ENCODE measurements around the gene FEZF2.

The FEZF2 gene

GRCh38 chr3:62392626-62393292 lies 19.4 kb upstream of the FEZF2 start:
- no peak overlapping the region for H3K27ac ChIP-seq (ENCODE audit: low read depth, low read length)
- H3K4me1 ChIP-seq (ENCODE audit: insufficient read depth, low read length): no peaks in the 10 kb centered on the region
- 68% methylated on average over 5 of the region's 5 CpGs for WGBS
- no peaks in the 10 kb centered on the region for H3K36me3 ChIP-seq (ENCODE audit: insufficient read depth, low read length)
- no peak overlapping the region for H3K9ac ChIP-seq (ENCODE audit: low read depth, low read length)
- peaks cover 8% of the 10 kb centered on the region; the same call in 1 of the 2 replicates for H3K27me3 ChIP-seq (ENCODE audit: insufficient read depth, low read length)
- no peaks in the 10 kb centered on the region for H3K9me3 ChIP-seq (ENCODE audit: insufficient read depth, low read depth, low read length)
- no peak overlapping the region for H3K4me3 ChIP-seq (ENCODE audit: low read length)

GRCh38 chr3:62387251-62387650 lies 13.9 kb upstream of the FEZF2 start:
- Histone ChIP-seq H3K9me3 (ENCODE audit: insufficient read depth, low read depth, low read length) (no peaks in the 10 kb centered on the region), H3K9ac (ENCODE audit: low read depth, low read length) (no peak overlapping the region), H3K36me3 (ENCODE audit: insufficient read depth, low read length) (no peaks in the 10 kb centered on the region), H3K27ac (ENCODE audit: low read depth, low read length) (no peak overlapping the region), H3K4me1 (ENCODE audit: insufficient read depth, low read length) (no peaks in the 10 kb centered on the region), H3K27me3 (ENCODE audit: insufficient read depth, low read length) (peaks cover 29% of the 10 kb centered on the region), H3K4me3 (ENCODE audit: low read length) (no peak overlapping the region)
- WGBS: 94% methylated on average over 3 of the region's 3 CpGs

- Histone ChIP-seq H3K36me3 (ENCODE audit: insufficient read depth, low read length) (no peaks in the 10 kb centered on the region), H3K9ac (ENCODE audit: low read depth, low read length) (no peak overlapping the region), H3K27me3 (ENCODE audit: insufficient read depth, low read length) (peaks cover 93% of the 10 kb centered on the region), H3K4me3 (ENCODE audit: low read length) (no peak overlapping the region; the same call in 1 of the 2 replicates), H3K4me1 (ENCODE audit: insufficient read depth, low read length) (peaks cover 46% of the 10 kb centered on the region), H3K27ac (ENCODE audit: low read depth, low read length) (no peak overlapping the region), H3K9me3 (ENCODE audit: insufficient read depth, low read depth, low read length) (0 out of 2 replicates have a peak, but pooled peaks cover 4% of the 10 kb centered on the region)
- WGBS: under 1% methylated on average over 21 of the region's 21 CpGs
These were observed 6.0 kb upstream of the FEZF2 start for GRCh38 chr3:62379321-62379798.

DNA sequence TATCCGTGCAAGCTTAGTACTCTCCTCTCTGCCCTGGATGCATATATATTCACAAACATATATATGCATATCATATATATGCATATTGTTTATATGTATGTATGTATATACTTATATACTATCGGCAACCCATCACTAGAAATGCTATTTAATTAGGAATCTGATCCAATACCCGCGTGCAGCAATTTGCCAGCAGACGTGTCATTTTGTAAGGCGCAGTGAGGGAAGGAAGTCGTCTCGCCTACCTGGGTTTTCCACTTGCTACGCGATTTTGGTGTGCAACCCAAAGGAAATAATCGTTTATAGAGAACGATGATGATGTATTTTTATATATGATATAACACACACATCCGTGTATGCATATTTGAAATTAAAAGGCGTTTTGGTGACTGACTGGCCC lies 5.6 kb upstream of the FEZF2 start:
- no peak overlapping the region for H3K27ac ChIP-seq (ENCODE audit: low read depth, low read length)
- H3K9me3 ChIP-seq (ENCODE audit: insufficient read depth, low read depth, low read length): 0 out of 2 replicates have a peak, but pooled peaks cover 4% of the 10 kb centered on the region
- no peaks in the 10 kb centered on the region for H3K36me3 ChIP-seq (ENCODE audit: insufficient read depth, low read length)
- 3% methylated on average over 12 of the region's 14 CpGs for WGBS
- H3K27me3 ChIP-seq (ENCODE audit: insufficient read depth, low read length): peaks cover 98% of the 10 kb centered on the region
- peaks cover 50% of the 10 kb centered on the region for H3K4me1 ChIP-seq (ENCODE audit: insufficient read depth, low read length)
- peak overlapping the region; percentile 36 for H3K4me3 ChIP-seq (ENCODE audit: low read length)
- no peak overlapping the region for H3K9ac ChIP-seq (ENCODE audit: low read depth, low read length)

- Histone ChIP-seq H3K4me3 (ENCODE audit: low read length) (peak overlapping the region; percentile 36), H3K9me3 (ENCODE audit: insufficient read depth, low read depth, low read length) (0 out of 2 replicates have a peak, but pooled peaks cover 4% of the 10 kb centered on the region), H3K9ac (ENCODE audit: low read depth, low read length) (no peak overlapping the region), H3K27ac (ENCODE audit: low read depth, low read length) (no peak overlapping the region), H3K4me1 (ENCODE audit: insufficient read depth, low read length) (peaks cover 55% of the 10 kb centered on the region), H3K27me3 (ENCODE audit: insufficient read depth, low read length) (peaks cover 99% of the 10 kb centered on the region), H3K36me3 (ENCODE audit: insufficient read depth, low read length) (no peaks in the 10 kb centered on the region)
- WGBS: 1% methylated on average over 29 of the region's 29 CpGs
These were observed 5.0 kb upstream of the FEZF2 start for GRCh38 chr3:62378311-62378789.

GRCh38 chr3:62376906-62377877 lies 3.8 kb upstream of the FEZF2 start:
- Histone ChIP-seq H3K4me3 (ENCODE audit: low read length) (no peak overlapping the region), H3K9me3 (ENCODE audit: insufficient read depth, low read depth, low read length) (0 out of 2 replicates have a peak, but pooled peaks cover 4% of the 10 kb centered on the region), H3K4me1 (ENCODE audit: insufficient read depth, low read length) (peaks cover 55% of the 10 kb centered on the region), H3K27ac (ENCODE audit: low read depth, low read length) (no peak overlapping the region), H3K27me3 (ENCODE audit: insufficient read depth, low read length) (peaks cover 100% of the 10 kb centered on the region), H3K9ac (ENCODE audit: low read depth, low read length) (no peak overlapping the region), H3K36me3 (ENCODE audit: insufficient read depth, low read length) (no peaks in the 10 kb centered on the region)
- 6% methylated on average over 62 of the region's 65 CpGs for WGBS

DNA sequence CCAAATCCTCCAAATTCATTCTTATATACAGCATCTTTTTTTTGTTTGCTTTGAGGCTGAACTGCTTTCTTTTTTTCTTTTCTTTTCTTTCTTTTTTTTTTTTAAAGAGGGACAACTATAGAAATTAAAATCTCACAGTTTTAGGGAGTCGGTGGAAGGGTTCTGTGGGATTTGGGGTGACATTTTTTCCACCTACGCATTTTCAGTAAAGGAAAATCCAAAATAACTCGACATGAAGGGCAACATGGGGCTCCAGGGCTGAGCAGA lies 3.0 kb upstream of the FEZF2 start:
- Histone ChIP-seq H3K9ac (ENCODE audit: low read depth, low read length) (no peak overlapping the region), H3K9me3 (ENCODE audit: insufficient read depth, low read depth, low read length) (0 out of 2 replicates have a peak, but pooled peaks cover 1% of the 10 kb centered on the region), H3K27ac (ENCODE audit: low read depth, low read length) (no peak overlapping the region), H3K27me3 (ENCODE audit: insufficient read depth, low read length) (peaks cover 100% of the 10 kb centered on the region), H3K4me1 (ENCODE audit: insufficient read depth, low read length) (peaks cover 56% of the 10 kb centered on the region), H3K36me3 (ENCODE audit: insufficient read depth, low read length) (no peaks in the 10 kb centered on the region), H3K4me3 (ENCODE audit: low read length) (no peak overlapping the region)
- WGBS: 48% methylated on average over 3 of the region's 3 CpGs

GRCh38 chr3:62375655-62376453 lies 2.5 kb upstream of the FEZF2 start:
- H3K27me3 ChIP-seq (ENCODE audit: insufficient read depth, low read length): peaks cover 100% of the 10 kb centered on the region
- H3K9me3 ChIP-seq (ENCODE audit: insufficient read depth, low read depth, low read length): no peaks in the 10 kb centered on the region
- H3K4me1 ChIP-seq (ENCODE audit: insufficient read depth, low read length): peaks cover 61% of the 10 kb centered on the region
- 4% methylated on average over 9 of the region's 14 CpGs for WGBS
- no peak overlapping the region for H3K4me3 ChIP-seq (ENCODE audit: low read length)
- H3K27ac ChIP-seq (ENCODE audit: low read depth, low read length): no peak overlapping the region
- H3K36me3 ChIP-seq (ENCODE audit: insufficient read depth, low read length): no peaks in the 10 kb centered on the region
- no peak overlapping the region for H3K9ac ChIP-seq (ENCODE audit: low read depth, low read length)

DNA sequence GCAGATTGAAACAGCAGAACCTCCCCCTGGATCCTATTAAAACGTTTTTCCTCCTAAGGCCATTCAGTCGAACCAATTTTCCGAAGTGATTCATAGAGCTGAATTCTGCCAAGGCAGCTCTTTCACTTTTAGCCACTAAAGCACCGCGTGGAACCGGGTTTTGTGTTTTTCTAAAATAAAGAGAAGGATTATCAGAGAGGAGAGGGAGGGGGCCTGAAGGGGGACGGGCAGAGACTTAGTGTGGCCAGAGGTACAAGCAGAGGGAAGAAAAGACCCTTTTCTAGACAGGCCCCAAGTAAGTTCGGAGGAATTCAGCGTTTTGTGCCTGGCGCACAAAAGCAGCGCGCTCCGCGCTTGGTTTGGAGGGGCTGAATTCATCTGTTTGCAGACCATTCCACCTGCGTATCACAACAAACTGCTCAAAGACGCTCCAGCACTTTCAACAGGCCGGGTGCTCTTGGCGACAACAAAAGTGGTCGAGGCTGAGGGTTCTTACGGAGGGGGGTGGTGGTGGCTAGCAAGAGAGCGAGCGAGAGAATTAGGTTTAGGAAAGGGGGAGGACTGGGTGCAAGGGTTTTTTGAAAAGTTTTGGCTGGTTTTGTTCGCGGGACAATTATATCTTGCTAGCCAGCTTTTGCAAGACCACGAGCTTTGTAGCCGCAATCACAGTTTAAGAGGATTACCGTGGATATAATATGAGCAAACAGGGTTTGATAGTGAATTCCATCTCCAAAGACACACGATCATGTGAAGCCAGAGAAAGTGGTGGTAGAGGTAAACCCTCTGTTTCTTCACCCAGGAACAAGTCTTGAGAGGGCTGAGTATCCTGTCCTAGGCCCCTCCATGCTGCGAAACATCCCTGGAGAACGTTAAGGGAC lies 1.2 kb upstream of the FEZF2 start:
- Histone ChIP-seq H3K27ac (ENCODE audit: low read depth, low read length) (no peak overlapping the region), H3K27me3 (ENCODE audit: insufficient read depth, low read length) (peaks cover 100% of the 10 kb centered on the region), H3K36me3 (ENCODE audit: insufficient read depth, low read length) (no peaks in the 10 kb centered on the region), H3K9ac (ENCODE audit: low read depth, low read length) (no peak overlapping the region), H3K4me3 (ENCODE audit: low read length) (peak overlapping the region; percentile 36), H3K4me1 (ENCODE audit: insufficient read depth, low read length) (peaks cover 70% of the 10 kb centered on the region), H3K9me3 (ENCODE audit: insufficient read depth, low read depth, low read length) (no peaks in the 10 kb centered on the region)
- 2% methylated on average over 30 of the region's 30 CpGs for WGBS

DNA sequence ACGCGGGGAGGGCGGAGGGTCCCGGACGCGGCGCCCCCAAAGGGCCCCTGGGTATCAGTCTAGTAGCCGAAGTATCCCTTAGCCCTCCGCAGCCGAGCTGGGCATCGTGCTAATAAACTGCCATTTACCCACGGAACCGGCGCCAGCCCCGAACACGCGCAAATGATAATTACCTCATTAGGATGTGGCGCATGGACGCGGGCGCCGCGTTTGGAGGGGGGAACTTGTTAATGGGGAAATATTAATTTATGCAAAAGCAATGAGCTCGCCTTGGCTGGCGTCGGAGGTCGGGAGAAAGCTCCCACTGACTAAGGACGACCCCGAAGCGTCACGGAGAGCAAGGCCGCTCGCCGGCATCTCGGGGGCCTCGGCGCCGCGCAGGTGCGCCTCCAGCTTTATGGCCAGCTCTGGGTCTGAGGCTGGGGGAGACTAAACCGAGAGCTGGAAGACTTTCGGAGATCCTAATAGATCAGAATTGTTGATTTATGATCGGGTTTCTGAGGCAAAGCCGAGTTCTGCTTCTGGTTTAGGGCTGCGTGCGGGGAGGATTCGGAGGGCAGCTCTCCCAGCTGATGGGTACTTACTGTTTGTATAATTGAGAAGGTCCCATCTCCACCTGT lies 474 bp upstream of the FEZF2 start:
- Histone ChIP-seq H3K9me3 (ENCODE audit: insufficient read depth, low read depth, low read length) (no peaks in the 10 kb centered on the region), H3K9ac (ENCODE audit: low read depth, low read length) (no peak overlapping the region), H3K4me3 (ENCODE audit: low read length) (peak overlapping the region; percentile 36), H3K36me3 (ENCODE audit: insufficient read depth, low read length) (no peaks in the 10 kb centered on the region), H3K27ac (ENCODE audit: low read depth, low read length) (no peak overlapping the region), H3K27me3 (ENCODE audit: insufficient read depth, low read length) (peaks cover 100% of the 10 kb centered on the region), H3K4me1 (ENCODE audit: insufficient read depth, low read length) (peaks cover 68% of the 10 kb centered on the region)
- WGBS: 1% methylated on average over 47 of the region's 47 CpGs
